HUES64 (cell line): ENCODE measurements around the gene PCDH10.

Experiments used
- H3K27ac ChIP-seq: 2 replicates; pipeline ENCODE4 v1.7.0; 2013; ENCODE audit warnings: low read depth, low read length, inconsistent platforms
- H3K27me3 ChIP-seq: 2 replicates; pipeline ENCODE4 v1.6.1; 2013; ENCODE audit warnings: mild to moderate bottlenecking, low read length; ENCODE audit not compliant: insufficient read depth
- H3K36me3 ChIP-seq: 2 replicates; pipeline ENCODE4 v1.6.1; 2013; ENCODE audit warnings: mild to moderate bottlenecking, low read length; ENCODE audit not compliant: insufficient read depth
- H3K4me1 ChIP-seq: 2 replicates; pipeline ENCODE4 v1.6.1; 2013; ENCODE audit warnings: mild to moderate bottlenecking, low read length, moderate library complexity; ENCODE audit not compliant: insufficient read depth
- H3K4me3 ChIP-seq: 2 replicates; pipeline ENCODE4 v1.5.1; 2013; ENCODE audit warnings: mild to moderate bottlenecking, low read length, moderate library complexity
- H3K9ac ChIP-seq: 2 replicates; pipeline ENCODE4 v1.6.1; 2013; ENCODE audit warnings: mild to moderate bottlenecking, low read depth, low read length
- H3K9me3 ChIP-seq: 2 replicates; pipeline ENCODE4 v1.6.1; 2013; ENCODE audit warnings: low read depth, low read length; ENCODE audit not compliant: insufficient read depth
- WGBS: fragments of 150-250, 120-280 bp; methylation state at CpG from one replicate; pipeline ENCODE4 v1.1.7; 2013; ENCODE audit warnings: missing lambda C conversion rate; 5-methylcytosine and 5-hydroxymethylcytosine counted together

The PCDH10 gene

GRCh38 chr4:133143775-133144430, 5.2 kb upstream of the PCDH10 start:
- peaks cover 9% of the 10 kb centered on the region; the same call in 1 of the 2 replicates for H3K4me1 ChIP-seq
- no peak overlapping the region for H3K4me3 ChIP-seq
- no peaks in the 10 kb centered on the region for H3K9me3 ChIP-seq
- WGBS = 88% methylated on average over 1 of the region's 3 CpGs
- H3K27me3 ChIP-seq = peaks cover 37% of the 10 kb centered on the region
- H3K36me3 ChIP-seq = no peaks in the 10 kb centered on the region
- no peak overlapping the region for H3K27ac ChIP-seq
- no peak overlapping the region for H3K9ac ChIP-seq

DNA sequence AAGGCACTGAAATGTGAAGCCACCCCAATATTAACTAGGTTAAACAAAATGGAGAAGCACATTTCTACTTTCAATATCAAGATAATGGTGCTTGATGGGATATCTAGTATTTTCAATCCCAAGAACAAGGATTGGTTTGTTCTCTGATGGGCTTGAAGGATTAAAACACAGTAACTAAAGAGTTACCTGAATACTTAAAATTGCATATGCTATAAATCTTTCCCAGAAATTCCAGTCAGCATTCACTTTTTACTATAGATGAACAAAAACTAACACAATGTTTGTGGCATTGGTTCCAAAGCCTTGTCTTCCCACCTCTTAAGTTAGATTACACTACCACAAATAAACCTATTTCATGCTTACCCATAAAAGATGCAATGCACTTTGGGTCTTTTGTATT, 3.9 kb upstream of the PCDH10 start:
- Histone ChIP-seq H3K36me3 (no peaks in the 10 kb centered on the region), H3K4me1 (peaks cover 18% of the 10 kb centered on the region; the same call in 1 of the 2 replicates), H3K9ac (no peak overlapping the region), H3K27me3 (peaks cover 49% of the 10 kb centered on the region), H3K4me3 (no peak overlapping the region), H3K9me3 (no peaks in the 10 kb centered on the region), H3K27ac (no peak overlapping the region)

GRCh38 chr4:133145758-133146573, 3.1 kb upstream of the PCDH10 start:
- Histone ChIP-seq H3K27me3 (peaks cover 56% of the 10 kb centered on the region), H3K4me1 (peaks cover 18% of the 10 kb centered on the region; the same call in 1 of the 2 replicates), H3K27ac (no peak overlapping the region), H3K36me3 (no peaks in the 10 kb centered on the region), H3K9ac (no peak overlapping the region), H3K4me3 (peak overlapping the region; percentile 72), H3K9me3 (no peaks in the 10 kb centered on the region)
- 22% methylated on average over 5 of the region's 10 CpGs for WGBS

DNA sequence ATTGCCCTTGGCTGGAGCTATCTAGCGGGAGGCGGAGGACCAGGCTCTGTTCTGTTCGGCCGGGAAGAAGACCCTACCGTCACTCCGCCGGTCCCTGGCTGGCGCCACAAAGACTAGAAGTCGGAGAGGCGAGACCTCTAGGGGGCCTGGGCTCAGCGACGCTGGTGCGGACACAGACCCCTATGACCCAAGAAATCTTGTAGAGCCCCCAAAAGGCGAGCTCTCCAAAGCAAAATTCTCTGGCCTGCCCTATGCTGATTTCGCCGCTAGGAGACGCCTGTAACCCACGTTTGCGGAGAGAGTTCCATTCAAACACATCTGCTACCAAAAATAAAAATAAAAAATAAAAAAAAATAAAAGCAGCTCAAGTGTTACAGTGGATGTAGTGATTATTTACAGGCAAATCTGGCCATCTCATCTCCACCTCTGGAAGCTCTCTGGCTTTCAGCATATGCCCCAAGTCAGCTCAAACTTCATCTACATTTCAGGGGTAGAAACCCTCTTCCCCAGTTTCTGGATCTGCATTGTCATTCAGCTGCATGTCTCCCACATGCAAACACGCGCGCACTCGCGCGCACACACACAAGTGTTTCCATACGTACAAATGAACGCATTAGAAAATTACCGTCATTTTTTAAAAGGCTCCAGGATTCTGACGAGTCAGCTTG, 2.4 kb upstream of the PCDH10 start:
- 1% methylated on average over 29 of the region's 29 CpGs for WGBS
- Histone ChIP-seq H3K27ac (no peak overlapping the region), H3K36me3 (no peaks in the 10 kb centered on the region), H3K27me3 (peaks cover 64% of the 10 kb centered on the region), H3K9ac (0 out of 2 replicates have a peak overlapping the region, but pooled peaks have one; percentile 19), H3K4me1 (peaks cover 18% of the 10 kb centered on the region; the same call in 1 of the 2 replicates), H3K4me3 (peak overlapping the region; percentile 72), H3K9me3 (no peaks in the 10 kb centered on the region)

DNA sequence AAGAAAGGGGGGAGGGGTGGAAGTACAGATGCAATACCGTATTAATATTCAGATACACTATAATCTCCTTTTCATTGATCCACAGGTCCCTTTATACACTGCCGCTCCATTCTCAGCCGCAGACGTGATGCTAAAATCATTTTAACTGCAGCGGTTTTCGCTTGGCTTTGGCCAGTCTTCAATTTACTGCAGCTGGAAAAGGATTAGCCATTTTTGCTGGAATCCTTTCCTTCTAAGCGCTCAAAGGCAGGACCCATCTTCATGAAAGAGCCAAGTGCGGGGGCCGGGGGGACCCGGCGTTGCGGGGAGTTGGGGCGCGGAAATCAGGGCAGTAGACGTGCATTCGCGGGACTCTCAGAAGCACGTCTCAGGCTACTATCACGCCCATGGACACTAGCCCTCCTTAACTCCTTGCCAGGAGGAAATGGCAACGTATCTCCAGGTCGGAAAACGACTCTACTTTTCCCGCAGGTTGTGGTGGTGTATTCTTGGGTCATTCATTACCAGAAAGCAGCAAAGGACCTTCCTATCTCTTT, 1.7 kb upstream of the PCDH10 start:
- H3K9ac ChIP-seq = 0 out of 2 replicates have a peak overlapping the region, but pooled peaks have one; percentile 19
- H3K27me3 ChIP-seq = peaks cover 70% of the 10 kb centered on the region
- peak overlapping the region; percentile 72 for H3K4me3 ChIP-seq

GRCh38 chr4:133147921-133148689, 989 bp upstream of the PCDH10 start:
- Histone ChIP-seq H3K9ac (0 out of 2 replicates have a peak overlapping the region, but pooled peaks have one; percentile 5), H3K27ac (no peak overlapping the region), H3K4me1 (peaks cover 18% of the 10 kb centered on the region; the same call in 1 of the 2 replicates), H3K36me3 (no peaks in the 10 kb centered on the region), H3K9me3 (no peaks in the 10 kb centered on the region), H3K4me3 (peak overlapping the region; percentile 72), H3K27me3 (peaks cover 78% of the 10 kb centered on the region)
- WGBS = under 1% methylated on average over 54 of the region's 54 CpGs

More for the DNA sequence above, 1.7 kb upstream of the PCDH10 start:
- Histone ChIP-seq H3K4me1 (peaks cover 18% of the 10 kb centered on the region; the same call in 1 of the 2 replicates), H3K36me3 (no peaks in the 10 kb centered on the region), H3K27ac (no peak overlapping the region), H3K9me3 (no peaks in the 10 kb centered on the region)
- whole genome bisulfite sequencing = under 1% methylated on average over 19 of the region's 23 CpGs

GRCh38 chr4:133149364-133149695, 236 bp downstream of the PCDH10 start:
- peaks cover 89% of the 10 kb centered on the region for H3K27me3 ChIP-seq
- H3K4me1 ChIP-seq = peaks cover 27% of the 10 kb centered on the region
- H3K27ac ChIP-seq = no peak overlapping the region
- no peak overlapping the region for H3K9ac ChIP-seq
- 3% methylated on average over 8 of the region's 8 CpGs for WGBS
- no peaks in the 10 kb centered on the region for H3K36me3 ChIP-seq
- peak overlapping the region; percentile 72 for H3K4me3 ChIP-seq
- no peaks in the 10 kb centered on the region for H3K9me3 ChIP-seq

DNA sequence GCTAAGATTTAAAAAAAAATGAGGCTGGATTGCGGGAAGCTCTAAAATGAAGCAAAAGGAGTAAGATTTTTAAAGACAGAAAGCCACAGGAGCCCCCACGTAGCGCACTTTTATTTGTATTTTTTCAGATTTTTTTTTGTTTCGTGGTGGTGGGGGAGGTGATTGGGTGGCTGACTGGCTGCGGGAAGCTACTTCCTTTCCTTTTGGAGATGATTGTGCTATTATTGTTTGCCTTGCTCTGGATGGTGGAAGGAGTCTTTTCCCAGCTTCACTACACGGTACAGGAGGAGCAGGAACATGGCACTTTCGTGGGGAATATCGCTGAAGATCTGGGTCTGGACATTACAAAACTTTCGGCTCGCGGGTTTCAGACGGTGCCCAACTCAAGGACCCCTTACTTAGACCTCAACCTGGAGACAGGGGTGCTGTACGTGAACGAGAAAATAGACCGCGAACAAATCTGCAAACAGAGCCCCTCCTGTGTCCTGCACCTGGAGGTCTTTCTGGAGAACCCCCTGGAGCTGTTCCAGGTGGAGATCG, 908 bp downstream of the PCDH10 start:
- no peak overlapping the region for H3K9ac ChIP-seq
- WGBS = 2% methylated on average over 17 of the region's 17 CpGs
- peak overlapping the region; percentile 72 for H3K4me3 ChIP-seq
- no peak overlapping the region for H3K27ac ChIP-seq
- H3K27me3 ChIP-seq = peaks cover 89% of the 10 kb centered on the region
- no peaks in the 10 kb centered on the region for H3K9me3 ChIP-seq
- H3K36me3 ChIP-seq = no peaks in the 10 kb centered on the region
- H3K4me1 ChIP-seq = peaks cover 33% of the 10 kb centered on the region

- Histone ChIP-seq H3K9ac (no peak overlapping the region), H3K36me3 (no peaks in the 10 kb centered on the region), H3K9me3 (no peaks in the 10 kb centered on the region), H3K27me3 (peaks cover 83% of the 10 kb centered on the region), H3K27ac (no peak overlapping the region), H3K4me3 (peak overlapping the region; percentile 72), H3K4me1 (peaks cover 33% of the 10 kb centered on the region)
- 1% methylated on average over 63 of the region's 63 CpGs for WGBS
Observed at GRCh38 chr4:133150486-133151340, 1.6 kb downstream of the PCDH10 start.

- no peaks in the 10 kb centered on the region for H3K36me3 ChIP-seq
- H3K9me3 ChIP-seq = no peaks in the 10 kb centered on the region
- peaks cover 77% of the 10 kb centered on the region for H3K27me3 ChIP-seq
- H3K27ac ChIP-seq = no peak overlapping the region
- peaks cover 33% of the 10 kb centered on the region for H3K4me1 ChIP-seq
- peak overlapping the region; percentile 72 for H3K4me3 ChIP-seq
- WGBS = 1% methylated on average over 31 of the region's 31 CpGs
- no peak overlapping the region for H3K9ac ChIP-seq
Observed at GRCh38 chr4:133151341-133151690, 2.2 kb downstream of the PCDH10 start.
